ENCODE measurements around the gene MX1. TPM values are rescaled to one million over a fixed set of nuclear protein-coding genes. Genes with fewer than 3 reads are reported as not detected.

MX1 gene
- total and polyA plus RNA-seq, 2 experiments from 2014 or later: 2.1 to 6.5 TPM

GRCh38 chr21:41483415-41483814, 57.4 kb downstream of the MX1 start:
- H3K9me3 Mint-ChIP-seq: no peaks in the 10 kb centered on the region
- H3K4me3 Mint-ChIP-seq: no peak overlapping the region
- Histone ChIP-seq H3K79me2 (replicated peaks; ENCODE audit: insufficient read depth) (no peaks in the 10 kb centered on the region), H3K36me3 (ENCODE audit: insufficient read depth) (no peaks in the 10 kb centered on the region), H3K4me1 (ENCODE audit: insufficient read depth) (peaks cover 8% of the 10 kb centered on the region), H3K9me2 (ENCODE audit: insufficient read depth) (no peaks in the 10 kb centered on the region), H3K4me2 (no peak overlapping the region), H3K27ac (ENCODE audit: low read depth) (no peak overlapping the region), H3K27me3 (ENCODE audit: insufficient read depth) (no peaks in the 10 kb centered on the region), H4K20me1 (replicated peaks; ENCODE audit: insufficient read depth) (no peaks in the 10 kb centered on the region; the same call in 1 of the 2 replicates), H3K4me3 (no peak overlapping the region), H2AFZ (no peak overlapping the region), H3F3A (replicated peaks; ENCODE audit: low read depth) (no peaks in the 10 kb centered on the region)
- peaks cover 37% of the 10 kb centered on the region for H3K4me1 Mint-ChIP-seq
- H3K27me3 Mint-ChIP-seq (ENCODE audit: insufficient read depth, low read depth, poor library complexity): no peaks in the 10 kb centered on the region
- no peaks in the 10 kb centered on the region; the same call in 2 of the 3 replicates for H3K36me3 Mint-ChIP-seq (ENCODE audit: low read depth)
- no peak for ATAC-seq
- H3K27ac Mint-ChIP-seq: no peak overlapping the region
- TF ChIP-seq, protein P1, sequence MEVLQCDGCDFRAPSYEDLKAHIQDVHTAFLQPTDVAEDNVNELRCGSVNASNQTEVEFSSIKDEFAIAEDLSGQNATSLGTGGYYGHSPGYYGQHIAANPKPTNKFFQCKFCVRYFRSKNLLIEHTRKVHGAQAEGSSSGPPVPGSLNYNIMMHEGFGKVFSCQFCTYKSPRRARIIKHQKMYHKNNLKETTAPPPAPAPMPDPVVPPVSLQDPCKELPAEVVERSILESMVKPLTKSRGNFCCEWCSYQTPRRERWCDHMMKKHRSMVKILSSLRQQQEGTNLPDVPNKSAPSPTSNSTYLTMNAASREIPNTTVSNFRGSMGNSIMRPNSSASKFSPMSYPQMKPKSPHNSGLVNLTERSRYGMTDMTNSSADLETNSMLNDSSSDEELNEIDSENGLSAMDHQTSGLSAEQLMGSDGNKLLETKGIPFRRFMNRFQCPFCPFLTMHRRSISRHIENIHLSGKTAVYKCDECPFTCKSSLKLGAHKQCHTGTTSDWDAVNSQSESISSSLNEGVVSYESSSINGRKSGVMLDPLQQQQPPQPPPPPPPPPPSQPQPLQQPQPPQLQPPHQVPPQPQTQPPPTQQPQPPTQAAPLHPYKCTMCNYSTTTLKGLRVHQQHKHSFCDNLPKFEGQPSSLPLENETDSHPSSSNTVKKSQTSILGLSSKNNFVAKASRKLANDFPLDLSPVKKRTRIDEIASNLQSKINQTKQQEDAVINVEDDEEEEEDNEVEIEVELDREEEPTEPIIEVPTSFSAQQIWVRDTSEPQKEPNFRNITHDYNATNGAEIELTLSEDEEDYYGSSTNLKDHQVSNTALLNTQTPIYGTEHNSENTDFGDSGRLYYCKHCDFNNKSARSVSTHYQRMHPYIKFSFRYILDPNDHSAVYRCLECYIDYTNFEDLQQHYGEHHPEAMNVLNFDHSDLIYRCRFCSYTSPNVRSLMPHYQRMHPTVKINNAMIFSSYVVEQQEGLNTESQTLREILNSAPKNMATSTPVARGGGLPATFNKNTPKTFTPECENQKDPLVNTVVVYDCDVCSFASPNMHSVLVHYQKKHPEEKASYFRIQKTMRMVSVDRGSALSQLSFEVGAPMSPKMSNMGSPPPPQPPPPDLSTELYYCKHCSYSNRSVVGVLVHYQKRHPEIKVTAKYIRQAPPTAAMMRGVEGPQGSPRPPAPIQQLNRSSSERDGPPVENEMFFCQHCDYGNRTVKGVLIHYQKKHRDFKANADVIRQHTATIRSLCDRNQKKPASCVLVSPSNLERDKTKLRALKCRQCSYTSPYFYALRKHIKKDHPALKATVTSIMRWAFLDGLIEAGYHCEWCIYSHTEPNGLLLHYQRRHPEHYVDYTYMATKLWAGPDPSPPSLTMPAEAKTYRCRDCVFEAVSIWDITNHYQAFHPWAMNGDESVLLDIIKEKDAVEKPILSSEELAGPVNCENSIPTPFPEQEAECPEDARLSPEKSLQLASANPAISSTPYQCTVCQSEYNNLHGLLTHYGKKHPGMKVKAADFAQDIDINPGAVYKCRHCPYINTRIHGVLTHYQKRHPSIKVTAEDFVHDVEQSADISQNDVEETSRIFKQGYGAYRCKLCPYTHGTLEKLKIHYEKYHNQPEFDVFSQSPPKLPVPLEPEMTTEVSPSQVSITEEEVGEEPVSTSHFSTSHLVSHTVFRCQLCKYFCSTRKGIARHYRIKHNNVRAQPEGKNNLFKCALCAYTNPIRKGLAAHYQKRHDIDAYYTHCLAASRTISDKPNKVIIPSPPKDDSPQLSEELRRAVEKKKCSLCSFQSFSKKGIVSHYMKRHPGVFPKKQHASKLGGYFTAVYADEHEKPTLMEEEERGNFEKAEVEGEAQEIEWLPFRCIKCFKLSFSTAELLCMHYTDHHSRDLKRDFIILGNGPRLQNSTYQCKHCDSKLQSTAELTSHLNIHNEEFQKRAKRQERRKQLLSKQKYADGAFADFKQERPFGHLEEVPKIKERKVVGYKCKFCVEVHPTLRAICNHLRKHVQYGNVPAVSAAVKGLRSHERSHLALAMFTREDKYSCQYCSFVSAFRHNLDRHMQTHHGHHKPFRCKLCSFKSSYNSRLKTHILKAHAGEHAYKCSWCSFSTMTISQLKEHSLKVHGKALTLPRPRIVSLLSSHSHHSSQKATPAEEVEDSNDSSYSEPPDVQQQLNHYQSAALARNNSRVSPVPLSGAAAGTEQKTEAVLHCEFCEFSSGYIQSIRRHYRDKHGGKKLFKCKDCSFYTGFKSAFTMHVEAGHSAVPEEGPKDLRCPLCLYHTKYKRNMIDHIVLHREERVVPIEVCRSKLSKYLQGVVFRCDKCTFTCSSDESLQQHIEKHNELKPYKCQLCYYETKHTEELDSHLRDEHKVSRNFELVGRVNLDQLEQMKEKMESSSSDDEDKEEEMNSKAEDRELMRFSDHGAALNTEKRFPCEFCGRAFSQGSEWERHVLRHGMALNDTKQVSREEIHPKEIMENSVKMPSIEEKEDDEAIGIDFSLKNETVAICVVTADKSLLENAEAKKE (CRISPR knock-in tag; IDR thresholded peaks at IDR 0.05): no peak
- TF ChIP-seq JUNB (IDR thresholded peaks at IDR 0.05; ENCODE audit: unreplicated experiment): no peak
- TF ChIP-seq, protein P2, sequence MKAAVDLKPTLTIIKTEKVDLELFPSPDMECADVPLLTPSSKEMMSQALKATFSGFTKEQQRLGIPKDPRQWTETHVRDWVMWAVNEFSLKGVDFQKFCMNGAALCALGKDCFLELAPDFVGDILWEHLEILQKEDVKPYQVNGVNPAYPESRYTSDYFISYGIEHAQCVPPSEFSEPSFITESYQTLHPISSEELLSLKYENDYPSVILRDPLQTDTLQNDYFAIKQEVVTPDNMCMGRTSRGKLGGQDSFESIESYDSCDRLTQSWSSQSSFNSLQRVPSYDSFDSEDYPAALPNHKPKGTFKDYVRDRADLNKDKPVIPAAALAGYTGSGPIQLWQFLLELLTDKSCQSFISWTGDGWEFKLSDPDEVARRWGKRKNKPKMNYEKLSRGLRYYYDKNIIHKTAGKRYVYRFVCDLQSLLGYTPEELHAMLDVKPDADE (IDR thresholded peaks at IDR 0.05): no peak
- TF ChIP-seq, protein P3, sequence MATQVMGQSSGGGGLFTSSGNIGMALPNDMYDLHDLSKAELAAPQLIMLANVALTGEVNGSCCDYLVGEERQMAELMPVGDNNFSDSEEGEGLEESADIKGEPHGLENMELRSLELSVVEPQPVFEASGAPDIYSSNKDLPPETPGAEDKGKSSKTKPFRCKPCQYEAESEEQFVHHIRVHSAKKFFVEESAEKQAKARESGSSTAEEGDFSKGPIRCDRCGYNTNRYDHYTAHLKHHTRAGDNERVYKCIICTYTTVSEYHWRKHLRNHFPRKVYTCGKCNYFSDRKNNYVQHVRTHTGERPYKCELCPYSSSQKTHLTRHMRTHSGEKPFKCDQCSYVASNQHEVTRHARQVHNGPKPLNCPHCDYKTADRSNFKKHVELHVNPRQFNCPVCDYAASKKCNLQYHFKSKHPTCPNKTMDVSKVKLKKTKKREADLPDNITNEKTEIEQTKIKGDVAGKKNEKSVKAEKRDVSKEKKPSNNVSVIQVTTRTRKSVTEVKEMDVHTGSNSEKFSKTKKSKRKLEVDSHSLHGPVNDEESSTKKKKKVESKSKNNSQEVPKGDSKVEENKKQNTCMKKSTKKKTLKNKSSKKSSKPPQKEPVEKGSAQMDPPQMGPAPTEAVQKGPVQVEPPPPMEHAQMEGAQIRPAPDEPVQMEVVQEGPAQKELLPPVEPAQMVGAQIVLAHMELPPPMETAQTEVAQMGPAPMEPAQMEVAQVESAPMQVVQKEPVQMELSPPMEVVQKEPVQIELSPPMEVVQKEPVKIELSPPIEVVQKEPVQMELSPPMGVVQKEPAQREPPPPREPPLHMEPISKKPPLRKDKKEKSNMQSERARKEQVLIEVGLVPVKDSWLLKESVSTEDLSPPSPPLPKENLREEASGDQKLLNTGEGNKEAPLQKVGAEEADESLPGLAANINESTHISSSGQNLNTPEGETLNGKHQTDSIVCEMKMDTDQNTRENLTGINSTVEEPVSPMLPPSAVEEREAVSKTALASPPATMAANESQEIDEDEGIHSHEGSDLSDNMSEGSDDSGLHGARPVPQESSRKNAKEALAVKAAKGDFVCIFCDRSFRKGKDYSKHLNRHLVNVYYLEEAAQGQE (IDR thresholded peaks at IDR 0.05; ENCODE audit: unreplicated experiment): no peak
- TF ChIP-seq POLR2AphosphoS5 (IDR thresholded peaks at IDR 0.05; ENCODE audit: low read depth): no peak
- DNase-seq (ENCODE audit: low spot score): no peak
